ENCODE results near the gene RIMS3. TPM values are rescaled to one million over a fixed set of nuclear protein-coding genes. Genes with fewer than 3 reads are reported as not detected.

Gene RIMS3
- total RNA-seq, 1 experiment from 2014 or later, result 9.0 TPM

DNA sequence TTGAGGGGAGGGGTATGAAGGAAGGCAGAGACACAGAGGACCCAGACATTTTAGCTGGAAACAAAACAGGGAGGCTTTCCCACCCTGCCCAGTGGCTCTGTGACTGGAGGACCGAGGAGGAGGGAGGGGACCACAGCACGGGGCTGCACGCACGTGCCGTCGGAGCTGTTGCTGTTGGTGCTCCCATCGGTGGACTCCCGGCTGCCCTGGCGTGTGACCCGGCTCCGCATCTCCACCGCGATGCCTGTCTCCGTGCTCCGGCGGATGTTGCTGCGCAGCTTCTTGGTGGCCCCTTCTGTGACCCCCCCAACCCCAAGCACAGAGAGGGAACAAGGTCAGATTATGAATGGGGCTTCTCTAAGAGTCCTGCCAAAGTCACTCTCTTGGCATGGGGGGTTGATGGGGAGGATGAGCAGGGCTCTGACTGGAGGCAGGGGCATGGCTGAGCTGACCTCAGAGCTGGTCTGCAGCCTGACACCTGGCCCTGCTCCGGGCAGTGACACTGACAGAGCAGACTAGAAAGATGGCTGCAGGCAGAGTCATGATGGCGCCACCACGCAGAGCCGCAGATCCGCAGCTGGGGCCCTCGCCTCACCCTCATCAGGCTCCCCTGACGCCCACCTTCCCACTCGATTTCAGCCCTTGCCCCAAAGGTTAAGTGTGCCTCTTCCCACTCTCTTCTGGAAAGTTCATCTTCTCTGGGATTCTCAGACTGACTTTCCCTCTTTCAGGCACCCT lies 29.6 kb downstream of the RIMS3 start:
- no peaks in the 10 kb centered on the region for H3K9me3 ChIP-seq (ENCODE audit: control insufficient read depth in 1 of 2, insufficient read depth in 1 of 2, low read depth in 1 of 2, low read length in 2 of 2)
- no peaks in the 10 kb centered on the region for H3K9me2 ChIP-seq (ENCODE audit: insufficient read depth)
- ATAC-seq, result no peak
- ChIA-PET RAD21 (ENCODE audit: low non-redundant PET in 1 of 2, low total read pairs in 2 of 2, uncharacterized antibody in 2 of 2, unreplicated experiment in 2 of 2) (no interaction called here), CTCF (no interaction called here), POLR2A (no interaction called here)
- no peak for DNase-seq (ENCODE audit: low read depth, low spot score)
- H3K36me3 ChIP-seq (ENCODE audit: control insufficient read depth in 1 of 2, insufficient read depth in 2 of 2, low read length in 2 of 2), result no peaks in the 10 kb centered on the region
- H4K20me1 ChIP-seq (ENCODE audit: insufficient read depth), result no peaks in the 10 kb centered on the region
- intact Hi-C loops (cut with micrococcal nuclease), result no loop called here
- H3K4me2 ChIP-seq (ENCODE audit: low read length), result no peak overlapping the region
- no TSS peak for BruUV-seq (replicated peaks)
- no peak overlapping the region for H2AFZ ChIP-seq (ENCODE audit: low read depth, low read length, poor library complexity, severe bottlenecking)
- H3K27ac ChIP-seq (ENCODE audit: low read depth, low read length), result no peak overlapping the region
- H3K9ac ChIP-seq (ENCODE audit: low read length), result no peak overlapping the region
- peaks cover 0 to 2% of the 10 kb centered on the region in 2 experiments; a peak in 1 of 4 replicates for H3K4me1 ChIP-seq (ENCODE audit: control insufficient read depth in 1 of 2, insufficient read depth in 2 of 2, low read length in 2 of 2)
- TF ChIP-seq ZNF274 (IDR thresholded peaks at IDR 0.05; ENCODE audit: low read depth, low read length) (no peak), SRF (IDR thresholded peaks at IDR 0.05; ENCODE audit: low read depth) (no peak), EZH2phosphoT487 (IDR thresholded peaks at IDR 0.05; ENCODE audit: borderline replicate concordance) (no peak)
- H3K27me3 ChIP-seq (ENCODE audit: insufficient read depth, low read length), result no peaks in the 10 kb centered on the region
- H3K79me2 ChIP-seq (ENCODE audit: insufficient read depth, low read length), result no peaks in the 10 kb centered on the region
- no peak overlapping the region for H3K4me3 ChIP-seq (replicated peaks in 1 of 2; ENCODE audit: low read depth in 1 of 2, low read length in 2 of 2)

DNA sequence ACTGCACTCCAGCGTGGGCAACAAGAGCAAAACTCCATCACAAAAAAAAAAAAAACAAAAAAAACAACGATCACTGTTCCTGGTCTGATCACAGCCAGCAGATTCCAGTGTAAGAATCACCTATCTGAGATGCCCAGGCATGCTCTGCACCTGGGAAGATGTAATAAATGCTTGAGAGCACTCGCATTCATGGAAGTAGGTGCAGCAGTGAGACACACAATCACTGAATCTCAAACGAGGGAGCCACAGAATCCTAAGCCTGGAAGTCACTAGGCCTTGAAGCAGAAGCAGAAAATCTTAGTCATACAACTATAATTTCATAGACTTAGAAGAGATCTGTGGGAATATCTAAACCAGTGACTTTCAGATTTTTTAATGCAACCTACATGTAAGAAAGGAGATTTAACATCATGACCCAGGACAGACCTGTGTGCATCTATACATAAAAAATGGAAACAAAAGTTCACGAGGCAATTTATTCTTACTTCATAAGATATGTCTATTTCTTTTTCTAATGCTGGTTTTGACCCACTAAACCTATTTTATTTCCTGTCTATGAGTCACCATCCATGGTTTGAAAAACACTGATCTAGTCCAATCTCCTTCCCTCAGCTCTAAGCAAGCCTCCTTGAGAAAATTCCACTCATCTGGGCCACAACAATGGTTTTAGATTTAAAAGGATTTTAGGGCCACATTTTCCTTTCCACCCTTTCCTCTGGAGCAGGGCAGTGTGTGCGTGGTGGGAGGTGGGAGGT lies 30.4 kb downstream of the RIMS3 start:
- Histone ChIP-seq H3K9me2 (ENCODE audit: insufficient read depth) (no peaks in the 10 kb centered on the region), H3K27ac (ENCODE audit: low read depth, low read length) (no peak overlapping the region), H2AFZ (ENCODE audit: low read depth, low read length, poor library complexity, severe bottlenecking) (no peak overlapping the region), H4K20me1 (ENCODE audit: insufficient read depth) (no peaks in the 10 kb centered on the region), H3K4me1 (ENCODE audit: control insufficient read depth in 1 of 2, insufficient read depth in 2 of 2, low read length in 2 of 2) (peaks cover 0 to 5% of the 10 kb centered on the region in 2 experiments; a peak in 1 of 4 replicates), H3K4me2 (ENCODE audit: low read length) (no peak overlapping the region), H3K9me3 (ENCODE audit: control insufficient read depth in 1 of 2, insufficient read depth in 1 of 2, low read depth in 1 of 2, low read length in 2 of 2) (no peaks in the 10 kb centered on the region), H3K4me3 (replicated peaks in 1 of 2; ENCODE audit: low read depth in 1 of 2, low read length in 2 of 2) (no peak overlapping the region), H3K36me3 (ENCODE audit: control insufficient read depth in 1 of 2, insufficient read depth in 2 of 2, low read length in 2 of 2) (no peaks in the 10 kb centered on the region), H3K9ac (ENCODE audit: low read length) (no peak overlapping the region), H3K79me2 (ENCODE audit: insufficient read depth, low read length) (no peaks in the 10 kb centered on the region), H3K27me3 (ENCODE audit: insufficient read depth, low read length) (no peaks in the 10 kb centered on the region)
- DNase-seq (ENCODE audit: low read depth, low spot score) (no peak), ATAC-seq (no peak)
- no TSS peak for BruUV-seq (replicated peaks)
- ChIA-PET CTCF (interaction anchor here (2.1 kb wide), 1 partner anchor 34 kb away, joined by 7 read pairs; no protein-coding TSS in a partner anchor), POLR2A (no interaction called here), RAD21 (ENCODE audit: low non-redundant PET in 1 of 2, low total read pairs in 2 of 2, uncharacterized antibody in 2 of 2, unreplicated experiment in 2 of 2) (no interaction called here)
- no peak for TF ChIP-seq RAD21 (IDR thresholded peaks at IDR 0.05; ENCODE audit: low read depth)
- no peak for TF ChIP-seq SIN3A (IDR thresholded peaks at IDR 0.05; ENCODE audit: low read depth)
- no peak for TF ChIP-seq CEBPB (IDR thresholded peaks at IDR 0.05; ENCODE audit: low read depth)
- TF ChIP-seq ELF1 (IDR thresholded peaks at IDR 0.05; ENCODE audit: borderline replicate concordance, low read depth), result no peak
- TF ChIP-seq EGR1 (IDR thresholded peaks at IDR 0.05; ENCODE audit: low read depth), result no peak
- TF ChIP-seq YY1 (IDR thresholded peaks at IDR 0.05; ENCODE audit: extremely low read depth, insufficient replicate concordance, low read depth, low read length), result no peak
- no peak for TF ChIP-seq ZFX (IDR thresholded peaks at IDR 0.05)
- no peak for TF ChIP-seq EZH2phosphoT487 (IDR thresholded peaks at IDR 0.05; ENCODE audit: borderline replicate concordance)
- TF ChIP-seq POLR2AphosphoS5 (IDR thresholded peaks at IDR 0.05; ENCODE audit: low read depth, low read length), result no peak
- no peak for TF ChIP-seq ZBTB33 (IDR thresholded peaks at IDR 0.05; ENCODE audit: extremely low read depth, insufficient replicate concordance, low read length)
- TF ChIP-seq POLR2A (IDR thresholded peaks at IDR 0.05; ENCODE audit: borderline replicate concordance, extremely low read depth, insufficient read depth, insufficient read length), result no peak
- TF ChIP-seq ATF3 (IDR thresholded peaks at IDR 0.05), result no peak
- no peak for TF ChIP-seq JUND (IDR thresholded peaks at IDR 0.05)
- TF ChIP-seq FOSL1 (IDR thresholded peaks at IDR 0.05; ENCODE audit: low read depth), result no peak
- TF ChIP-seq ZNF274 (IDR thresholded peaks at IDR 0.05; ENCODE audit: low read depth, low read length), result no peak
- no peak for TF ChIP-seq MAX (IDR thresholded peaks at IDR 0.05)
- no peak for TF ChIP-seq SRF (IDR thresholded peaks at IDR 0.05; ENCODE audit: low read depth)
- intact Hi-C loops (cut with micrococcal nuclease), result no loop called here

Data from HCT116 (cell line).